GM19455 (cell line): ENCODE data around the gene NSUN6.

ENCODE experiments used
- ATAC-seq: cut with Tn5 transposase; IDR thresholded peaks from one replicate; pipeline ENCODE4 v1.9.1; 2021; ENCODE audit not compliant: unreplicated experiment

Gene NSUN6

DNA sequence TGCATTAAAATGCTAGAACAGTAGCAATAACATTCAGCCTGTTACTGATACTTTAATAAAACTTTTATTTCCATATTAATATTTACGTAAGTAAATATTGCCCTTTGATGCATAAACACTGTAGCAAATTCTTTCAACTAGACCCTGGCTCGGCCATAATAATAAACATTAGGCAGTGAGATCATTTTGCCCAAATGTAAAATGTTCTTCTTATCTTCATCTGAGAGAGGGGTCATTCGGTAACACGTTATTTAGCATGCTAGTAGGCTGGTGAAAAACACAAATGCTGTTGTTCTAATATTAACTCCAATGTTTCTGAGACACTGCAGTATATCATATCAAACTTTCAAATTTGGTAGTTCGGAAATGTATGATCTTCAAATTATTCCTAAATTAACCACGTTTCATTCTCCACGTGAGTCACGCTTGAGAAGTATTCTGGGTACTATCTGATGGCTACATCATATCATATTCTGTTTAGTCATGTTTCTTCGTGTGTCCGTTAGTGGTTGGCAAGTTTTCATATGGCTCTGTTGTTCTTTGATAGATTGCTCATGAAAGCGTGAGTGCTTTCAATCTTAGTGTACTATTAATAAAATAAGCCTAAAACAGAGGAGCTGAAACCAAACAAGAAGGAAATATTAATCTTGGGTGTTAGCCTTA is 145.8 kb downstream of the NSUN6 start:
- no peak for ATAC-seq

DNA sequence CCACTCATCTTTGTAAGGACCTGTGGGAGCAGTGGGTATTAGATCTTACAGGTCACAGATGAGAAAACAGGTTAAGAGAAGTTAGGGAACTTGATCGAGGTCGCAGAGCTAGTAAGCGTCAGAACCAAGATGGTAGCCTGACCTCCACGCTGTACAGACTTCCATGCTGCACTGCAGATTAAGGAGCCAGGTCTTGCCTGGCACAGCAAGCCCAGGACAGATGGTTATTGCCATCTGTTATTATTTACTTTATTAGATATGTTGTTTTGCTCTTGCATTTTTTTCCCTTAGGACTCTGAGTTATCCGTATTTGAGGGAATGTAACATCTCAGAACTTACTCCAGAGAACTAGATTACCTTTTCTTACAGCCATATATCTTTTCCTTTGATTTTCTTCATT is 147.2 kb downstream of the NSUN6 start:
- no peak for ATAC-seq

DNA sequence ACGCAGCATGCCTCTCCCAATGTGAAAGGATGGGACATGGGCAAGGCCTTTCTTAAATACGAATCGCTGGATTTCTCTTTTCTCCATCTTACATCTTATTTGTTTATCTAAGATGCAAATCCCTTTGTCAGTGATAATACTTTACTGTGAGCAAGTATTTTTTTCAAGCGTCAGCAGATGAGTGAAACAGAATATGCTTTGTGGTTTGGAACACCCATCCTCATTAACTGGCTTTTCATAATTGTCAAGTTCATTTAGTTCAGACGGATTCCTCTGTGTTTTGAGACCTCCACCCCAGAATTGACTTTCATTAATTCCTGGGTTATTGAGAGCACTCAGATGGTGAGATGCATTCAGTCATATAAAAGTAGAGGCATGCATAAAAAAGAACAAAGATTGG is 149.8 kb downstream of the NSUN6 start:
- ATAC-seq: no peak

DNA sequence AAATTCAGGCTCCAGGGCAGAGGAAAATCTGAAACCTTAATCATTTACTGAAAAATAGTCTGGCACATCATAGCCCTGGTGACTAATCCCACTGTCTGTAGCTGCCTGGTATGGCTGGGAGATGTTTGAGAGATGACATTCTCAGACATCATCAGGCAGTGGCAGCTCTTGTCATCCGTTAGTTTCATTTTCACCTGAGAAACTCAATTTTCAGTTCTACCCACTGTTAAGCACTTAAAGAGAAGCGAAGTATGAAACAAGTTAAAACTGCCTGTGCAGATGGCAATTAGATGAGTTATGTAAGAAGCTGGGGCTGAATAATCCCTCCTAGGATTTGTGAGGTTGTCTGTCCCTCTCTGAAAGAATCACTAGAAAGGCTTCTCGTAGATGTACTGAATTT is 150.2 kb downstream of the NSUN6 start:
- ATAC-seq: peak; percentile 69

DNA sequence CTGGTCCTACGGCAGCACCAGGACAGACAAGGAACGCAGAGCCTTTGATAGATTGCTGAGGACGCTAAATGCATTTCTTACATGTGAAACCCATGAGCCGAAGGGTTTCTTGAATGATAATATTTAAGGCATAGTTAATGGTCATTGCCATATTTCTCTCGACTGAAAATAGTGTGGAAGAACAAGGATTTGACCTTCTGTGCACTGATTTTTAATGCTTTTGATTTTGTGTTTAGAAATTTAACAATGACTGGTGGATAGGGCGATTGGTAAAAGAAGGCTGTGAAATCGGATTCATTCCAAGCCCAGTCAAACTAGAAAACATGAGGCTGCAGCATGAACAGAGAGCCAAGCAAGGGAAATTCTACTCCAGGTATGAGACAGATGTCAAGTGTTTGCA is 150.8 kb downstream of the NSUN6 start:
- no peak for ATAC-seq

DNA sequence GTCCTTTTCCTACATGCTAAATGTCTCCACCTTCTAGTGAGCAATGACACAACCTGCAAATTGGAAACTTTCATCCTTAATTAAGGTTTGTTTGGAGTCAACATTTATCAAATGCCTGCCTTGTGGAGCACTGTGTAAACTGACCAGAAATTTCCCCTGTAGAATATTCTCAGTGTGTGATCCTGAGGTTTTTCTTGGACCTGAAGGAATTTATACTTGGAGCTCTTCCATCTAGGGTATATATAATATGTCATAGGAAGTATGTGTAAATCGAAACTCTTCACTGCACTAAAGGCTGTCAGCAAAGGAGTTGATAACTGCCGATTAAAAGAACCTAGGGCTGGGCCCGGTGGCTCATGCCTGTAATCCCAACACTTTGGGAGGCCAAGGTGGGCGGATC is 152.4 kb downstream of the NSUN6 start:
- ATAC-seq: no peak

DNA sequence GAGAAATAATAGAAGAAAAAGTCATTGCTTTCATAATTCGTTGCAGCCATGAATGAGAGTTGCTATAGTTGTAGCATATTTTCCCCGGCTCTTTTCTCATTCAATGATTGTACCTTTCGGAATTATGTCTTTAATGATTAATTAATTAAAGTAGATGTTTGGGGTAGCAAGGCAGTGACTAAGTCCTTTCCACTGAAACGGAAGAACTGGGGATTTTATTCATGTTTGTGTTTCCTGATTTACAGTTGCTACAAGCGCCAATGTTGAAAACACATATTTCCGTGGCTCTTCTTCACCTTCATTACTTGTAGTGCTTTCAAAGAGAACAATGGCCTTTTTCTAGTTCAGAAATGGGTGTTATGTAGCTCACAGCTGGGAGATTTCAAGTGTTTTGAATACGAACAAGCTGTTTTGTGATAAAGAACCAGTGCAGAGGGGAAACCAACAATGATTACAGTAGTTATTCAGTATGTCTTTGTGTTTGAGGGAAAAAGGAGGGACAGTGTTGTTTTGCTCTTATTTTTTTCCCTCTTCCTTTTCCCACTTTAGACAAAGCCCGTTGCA is 153.5 kb downstream of the NSUN6 start:
- ATAC-seq: no peak
